C4-2B (cell line): Measurements from ENCODE around the gene TSBP1.

Experiments
- ZFX ChIP-seq: fragments of 450-650 bp; IDR thresholded peaks from 2 replicates; pipeline ENCODE4 v1.6.1; 2017
- TF ChIP-seq, protein P1 (sequence below): fragments of 450-650 bp; conservative IDR thresholded peaks from 2 replicates; pipeline ENCODE4 v1.5.1; 2017; ENCODE audit warnings: mild to moderate bottlenecking

DNA sequence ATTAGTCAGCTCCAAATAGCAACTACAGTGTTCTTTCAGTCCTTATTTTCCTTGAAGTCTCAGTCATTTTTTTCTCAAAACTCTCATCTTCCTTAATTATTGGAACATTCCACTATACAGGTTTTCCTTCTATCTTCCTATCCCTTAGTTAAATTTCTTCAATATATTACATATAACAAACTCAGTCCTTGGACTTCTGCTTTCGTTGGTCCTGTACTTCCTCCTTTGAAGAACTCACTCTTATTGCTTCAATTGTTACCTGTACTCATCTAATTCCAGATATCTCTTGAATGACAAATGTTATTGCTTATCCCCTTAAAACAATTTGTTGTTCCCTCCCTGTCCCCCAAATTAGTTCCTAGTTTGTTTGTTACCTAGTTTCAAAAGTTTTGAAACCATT is 80.2 kb downstream of the TSBP1 start:
- TF ChIP-seq, protein P1, sequence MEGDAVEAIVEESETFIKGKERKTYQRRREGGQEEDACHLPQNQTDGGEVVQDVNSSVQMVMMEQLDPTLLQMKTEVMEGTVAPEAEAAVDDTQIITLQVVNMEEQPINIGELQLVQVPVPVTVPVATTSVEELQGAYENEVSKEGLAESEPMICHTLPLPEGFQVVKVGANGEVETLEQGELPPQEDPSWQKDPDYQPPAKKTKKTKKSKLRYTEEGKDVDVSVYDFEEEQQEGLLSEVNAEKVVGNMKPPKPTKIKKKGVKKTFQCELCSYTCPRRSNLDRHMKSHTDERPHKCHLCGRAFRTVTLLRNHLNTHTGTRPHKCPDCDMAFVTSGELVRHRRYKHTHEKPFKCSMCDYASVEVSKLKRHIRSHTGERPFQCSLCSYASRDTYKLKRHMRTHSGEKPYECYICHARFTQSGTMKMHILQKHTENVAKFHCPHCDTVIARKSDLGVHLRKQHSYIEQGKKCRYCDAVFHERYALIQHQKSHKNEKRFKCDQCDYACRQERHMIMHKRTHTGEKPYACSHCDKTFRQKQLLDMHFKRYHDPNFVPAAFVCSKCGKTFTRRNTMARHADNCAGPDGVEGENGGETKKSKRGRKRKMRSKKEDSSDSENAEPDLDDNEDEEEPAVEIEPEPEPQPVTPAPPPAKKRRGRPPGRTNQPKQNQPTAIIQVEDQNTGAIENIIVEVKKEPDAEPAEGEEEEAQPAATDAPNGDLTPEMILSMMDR, result no peak
- TF ChIP-seq ZFX, result no peak
